AG09309 (cell line): ENCODE measurements around the gene SAP30BP.

ENCODE experiments used
- DNase-seq: peaks from one replicate; pipeline ENCODE4 v3.0.0-alpha.2; 2010; ENCODE audit warnings: low read depth
- H3K4me3 ChIP-seq: 2 replicates; pipeline ENCODE4 v1.5.1; 2011; ENCODE audit warnings: mild to moderate bottlenecking, low read depth, low read length, moderate library complexity; ENCODE audit not compliant: control insufficient read depth
- CTCF ChIP-seq: IDR thresholded peaks from 2 replicates; pipeline ENCODE4 v1.5.1; 2011; ENCODE audit warnings: mild to moderate bottlenecking, low read depth, low read length, inconsistent platforms; ENCODE audit not compliant: insufficient read depth, control insufficient read depth; ENCODE audit errors: missing control alignments

The SAP30BP gene

GRCh38 chr17:75722076-75722475 lies 54.9 kb downstream of the SAP30BP start:
- no peak for DNase-seq
- TF ChIP-seq CTCF: no peak
- H3K4me3 ChIP-seq: no peak overlapping the region

GRCh38 chr17:75722542-75723095 lies 55.5 kb downstream of the SAP30BP start:
- TF ChIP-seq CTCF: no peak
- H3K4me3 ChIP-seq: no peak overlapping the region
- DNase-seq: no peak

GRCh38 chr17:75723171-75723930 lies 56.2 kb downstream of the SAP30BP start:
- H3K4me3 ChIP-seq: no peak overlapping the region
- no peak for DNase-seq
- TF ChIP-seq CTCF: no peak

GRCh38 chr17:75724016-75725003 lies 57.2 kb downstream of the SAP30BP start:
- TF ChIP-seq CTCF: no peak
- DNase-seq: no peak
- no peak overlapping the region for H3K4me3 ChIP-seq

DNA sequence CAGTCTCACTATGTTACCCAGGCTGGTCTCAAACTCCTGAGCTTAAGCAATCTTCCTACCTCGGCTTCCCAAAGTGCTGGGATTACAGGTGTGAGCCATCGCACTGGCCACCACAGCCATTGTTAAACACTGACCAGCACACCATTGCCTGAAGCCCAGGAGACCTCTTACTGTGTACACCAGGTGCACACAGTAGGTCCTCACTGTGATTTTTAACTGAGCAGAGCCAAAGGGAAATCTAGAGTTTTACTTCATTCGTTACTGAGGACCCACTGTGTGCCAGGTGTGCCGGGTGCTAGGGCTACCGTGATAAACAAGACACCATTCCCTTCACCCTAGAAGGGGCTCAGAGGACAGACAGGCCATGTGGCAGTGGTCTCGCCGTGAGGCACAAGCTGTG lies 58.4 kb downstream of the SAP30BP start:
- no peak for DNase-seq
- no peak overlapping the region for H3K4me3 ChIP-seq
- TF ChIP-seq CTCF: no peak

DNA sequence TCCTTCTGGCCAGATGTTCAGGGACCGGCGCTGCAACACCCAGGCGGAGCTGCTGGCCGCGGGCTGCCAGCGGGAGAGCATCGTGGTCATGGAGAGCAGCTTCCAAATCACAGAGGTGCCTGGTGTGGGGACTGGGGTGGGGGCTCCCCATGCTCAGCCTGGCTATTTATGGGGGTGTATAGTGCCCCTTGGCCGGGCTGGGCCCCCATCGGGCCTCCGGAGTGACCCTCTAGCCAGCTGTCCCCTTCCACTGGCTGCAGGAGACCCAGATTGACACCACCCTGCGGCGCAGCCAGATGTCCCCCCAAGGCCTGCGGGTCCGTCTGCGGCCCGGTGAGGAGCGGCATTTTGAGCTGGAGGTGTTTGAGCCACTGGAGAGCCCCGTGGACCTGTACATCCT lies 60.3 kb downstream of the SAP30BP start:
- no peak for TF ChIP-seq CTCF
- H3K4me3 ChIP-seq: no peak overlapping the region
- no peak for DNase-seq
